HepG2 (cell line): ENCODE measurements around the gene BMI1. TPM values are rescaled to one million over a fixed set of nuclear protein-coding genes. Genes with fewer than 3 reads are reported as not detected.
A peak's percentile ranks its signal among the peaks of the same experiment; 100 is the strongest.

Source experiments
- ARNT2 ChIP-seq: sonication (generic); formaldehyde crosslinking; IDR thresholded peaks from 2 replicates; pipeline ENCODE4 v1.8.0; 2022; ENCODE audit warnings: mild to moderate bottlenecking, low read depth, missing genetic modification reagents, moderate library complexity
- ETS1 ChIP-seq: sonication (generic); formaldehyde crosslinking; IDR thresholded peaks from 2 replicates; pipeline ENCODE4 v1.4.0; 2020; ENCODE audit warnings: missing genetic modification reagents
- HDAC2 ChIP-seq: sonication (generic); formaldehyde crosslinking; IDR thresholded peaks from 2 replicates; pipeline ENCODE4 v1.4.0; 2020; ENCODE audit warnings: missing genetic modification reagents
- HNRNPK ChIP-seq: fragments of 200-400 bp; formaldehyde crosslinking; IDR thresholded peaks from 2 replicates; pipeline ENCODE4 v1.6.1; 2018; ENCODE audit warnings: low read length, low read depth, moderate library complexity, mild to moderate bottlenecking; ENCODE audit not compliant: poor library complexity, severe bottlenecking
- KAT8 ChIP-seq: IDR thresholded peaks from 2 replicates; pipeline ENCODE4 v1.6.1; 2016; ENCODE audit warnings: missing genetic modification reagents, missing compliant biosample characterization
- KDM1A ChIP-seq: IDR thresholded peaks from 2 replicates; pipeline ENCODE4 v1.6.1; 2016; ENCODE audit warnings: missing compliant biosample characterization
- KDM2A ChIP-seq: sonication (generic); formaldehyde crosslinking; IDR thresholded peaks from 2 replicates; pipeline ENCODE4 v1.4.0; 2020; ENCODE audit warnings: low read depth, missing genetic modification reagents, borderline replicate concordance
- KLF16 ChIP-seq, 2 experiments: sonication (generic) in 1 of 2; formaldehyde crosslinking in 1 of 2; IDR thresholded peaks; 2 replicates each; pipeline versions ENCODE4 v1.6.1 to v1.8.0; 2016 to 2023; ENCODE audit warnings: missing genetic modification reagents in 2 of 2, missing compliant biosample characterization in 1 of 2
- KMT2B ChIP-seq: IDR thresholded peaks from 2 replicates; pipeline ENCODE4 v1.6.1; 2016; ENCODE audit warnings: missing genetic modification reagents, missing compliant biosample characterization
- LBX2 ChIP-seq: sonication (generic); formaldehyde crosslinking; IDR thresholded peaks from 2 replicates; pipeline ENCODE4 v1.5.0; 2020; ENCODE audit warnings: missing genetic modification reagents, mild to moderate bottlenecking, borderline replicate concordance
- MAFG ChIP-seq: sonication (generic); formaldehyde crosslinking; IDR thresholded peaks from 2 replicates; pipeline ENCODE4 v1.5.1; 2020; ENCODE audit warnings: mild to moderate bottlenecking, missing genetic modification reagents
- MNT ChIP-seq: fragments of 450-650 bp; IDR thresholded peaks from 2 replicates; pipeline ENCODE4 v1.6.1; 2016
- NR2C2 ChIP-seq: sonication (generic); formaldehyde crosslinking; IDR thresholded peaks from 2 replicates; pipeline ENCODE4 v1.4.0; 2020; ENCODE audit warnings: missing genetic modification reagents, mild to moderate bottlenecking, moderate library complexity, borderline replicate concordance
- POLR2G ChIP-seq: fragments of 200-400 bp; formaldehyde crosslinking; IDR thresholded peaks from 2 replicates; pipeline ENCODE4 v1.6.1; 2018; ENCODE audit warnings: mild to moderate bottlenecking, low read depth, low read length, moderate library complexity
- TAF15 ChIP-seq: fragments of 200-400 bp; formaldehyde crosslinking; IDR thresholded peaks from one replicate; pipeline ENCODE4 v1.6.1; 2018; ENCODE audit warnings: mild to moderate bottlenecking, low read depth, low read length; ENCODE audit not compliant: poor library complexity, severe bottlenecking
- THAP11 ChIP-seq: IDR thresholded peaks from 2 replicates; pipeline ENCODE4 v1.6.1; 2016; ENCODE audit warnings: missing biosample characterization, missing genetic modification reagents
- YEATS2 ChIP-seq: sonication (generic); formaldehyde crosslinking; IDR thresholded peaks from 2 replicates; pipeline ENCODE4 v1.4.0; 2020; ENCODE audit warnings: missing genetic modification reagents, borderline replicate concordance
- ZBTB26 ChIP-seq: IDR thresholded peaks from 2 replicates; pipeline ENCODE4 v1.6.1; 2016; ENCODE audit warnings: missing compliant biosample characterization, missing genetic modification reagents, borderline replicate concordance
- ZBTB42 ChIP-seq: sonication (generic); formaldehyde crosslinking; IDR thresholded peaks from 2 replicates; pipeline ENCODE4 v1.5.0; 2020; ENCODE audit warnings: mild to moderate bottlenecking, missing genetic modification reagents
- ZNF101 ChIP-seq: sonication (generic); formaldehyde crosslinking; IDR thresholded peaks from 2 replicates; pipeline ENCODE4 v1.4.0; 2020; ENCODE audit warnings: mild to moderate bottlenecking, low read depth, missing genetic modification reagents, borderline replicate concordance
- ZNF547 ChIP-seq: sonication (generic); formaldehyde crosslinking; IDR thresholded peaks from 2 replicates; pipeline ENCODE4 v1.5.1; 2020; ENCODE audit warnings: mild to moderate bottlenecking, missing genetic modification reagents
- ZNF557 ChIP-seq: sonication (generic); formaldehyde crosslinking; IDR thresholded peaks from 2 replicates; pipeline ENCODE4 v1.4.0; 2020; ENCODE audit warnings: missing genetic modification reagents
- ZNF841 ChIP-seq: sonication (generic); formaldehyde crosslinking; IDR thresholded peaks from 2 replicates; pipeline ENCODE4 v1.8.1; 2023; ENCODE audit warnings: missing genetic modification reagents, borderline replicate concordance
- ZSCAN29 ChIP-seq: sonication (generic); formaldehyde crosslinking; conservative IDR thresholded peaks from 2 replicates; pipeline ENCODE4 v1.4.0; 2020; ENCODE audit warnings: mild to moderate bottlenecking, missing genetic modification reagents
- polyA plus RNA-seq, 8 experiments: library from polyadenylated mRNA; depleted of rRNA in 3 of 8; stranded (reverse) in 7 of 8; unstranded in 1 of 8; fragments of >200 nt; fragmentation: Illumina TruSeq in 4 of 8; extraction: Trizol in 4 of 8; gene quantifications; 2 replicates each; pipeline versions ENCODE4 v1.2.1 to v1.2.3, GENCODE V29; 2011 to 2016; ENCODE audit warnings: low read depth in 4 of 8, missing spikeins in 1 of 8, mixed read lengths in 1 of 8; ENCODE audit not compliant: insufficient read depth in 1 of 8
- total RNA-seq, 5 experiments: library from RNA; depleted of rRNA; stranded (reverse); fragments of >200 nt; fragmentation: Illumina TruSeq; extraction: Trizol; gene quantifications; 2 replicates each; pipeline ENCODE4 v1.2.3, GENCODE V29; 2016; ENCODE audit warnings: low read depth in 1 of 5

The BMI1 gene
- total and polyA plus RNA-seq, 2 of the 13 experiments (the other 11 are each of a cell fraction or from before 2014, with no cell fraction given): 30.5 to 44.0 TPM

- TF ChIP-seq ZNF101 (CRISPR knock-in tag): 0 out of 2 replicates have a peak, but pooled peaks have one; percentile 57
- 0 out of 4 replicates have a peak, but pooled peaks of 1 of the 2 experiments have one; percentile 17 for TF ChIP-seq KLF16 (CRISPR knock-in tag; IDR thresholded peaks at IDR 0.05)
- TF ChIP-seq ZNF547 (CRISPR knock-in tag): peak; percentile 60
- peak; percentile 44; the same call in 1 of the 2 replicates for TF ChIP-seq ZBTB26 (CRISPR knock-in tag)
- TF ChIP-seq POLR2G: 0 out of 2 replicates have a peak, but pooled peaks have one; percentile 40
- peak; percentile 10; the same call in 1 of the 2 replicates for TF ChIP-seq KAT8
- TF ChIP-seq HDAC2 (CRISPR knock-in tag): 0 out of 2 replicates have a peak, but pooled peaks have one; percentile 15
- peak; percentile 44 for TF ChIP-seq THAP11 (CRISPR knock-in tag)
- TF ChIP-seq HNRNPK: peak; percentile 45
- TF ChIP-seq KMT2B (CRISPR knock-in tag): peak; percentile 43; the same call in 1 of the 2 replicates
- peak; percentile 40 for TF ChIP-seq KDM2A (CRISPR knock-in tag)
- 0 out of 2 replicates have a peak, but pooled peaks have one; percentile 42 for TF ChIP-seq NR2C2 (CRISPR knock-in tag)
- no peak for TF ChIP-seq YEATS2 (CRISPR knock-in tag)
- TF ChIP-seq KDM1A (CRISPR knock-in tag): no peak
- no peak for TF ChIP-seq MAFG
- 0 out of 2 replicates have a peak, but pooled peaks have one; percentile 31 for TF ChIP-seq ZBTB42 (CRISPR knock-in tag)
- peak; percentile 73 for TF ChIP-seq TAF15
- TF ChIP-seq LBX2: peak; percentile 20; the same call in 1 of the 2 replicates
- TF ChIP-seq ZSCAN29 (CRISPR knock-in tag): 0 out of 2 replicates have a peak, but pooled peaks have one; percentile 21
- TF ChIP-seq MNT: no peak
- TF ChIP-seq ZNF557 (CRISPR knock-in tag): 0 out of 2 replicates have a peak, but pooled peaks have one; percentile 42
- no peak; the same call in 1 of the 2 replicates for TF ChIP-seq ARNT2
- TF ChIP-seq ZNF841 (CRISPR knock-in tag): no peak
- peak; percentile 53; the same call in 1 of the 2 replicates for TF ChIP-seq ETS1 (CRISPR knock-in tag)
These were observed 19.7 kb downstream of the BMI1 start (continued) for GRCh38 chr10:22340329-22341189.
